Natural killer cell (primary cell): Measurements from ENCODE around the gene FREM3. TPM values are rescaled to one million over a fixed set of nuclear protein-coding genes. Genes with fewer than 3 reads are reported as not detected.

Experiments
- ATAC-seq, 3 donors: fragments of 150-1000 bp in 2 of 3; fragments of 200-7000 bp in 1 of 3; cut with Tn5 transposase; 1 replicate in 1 of 3; 2 replicates in 2 of 3; pipeline ENCODE4 v1.10.0; 2021; ENCODE audit warnings: mild to moderate bottlenecking in 2 of 3, moderate library complexity in 2 of 3
- DNase-seq, 2 donors: peaks; one replicate each; pipeline versions ENCODE4 v3.0.0 to v3.0.0-alpha.2; 2013 to 2021; ENCODE audit warnings: mixed read lengths in 1 of 2
- H3K27ac ChIP-seq: one replicate; pipeline ENCODE4 v1.5.1; 2013; ENCODE audit warnings: mild to moderate bottlenecking, low read length
- H3K27me3 ChIP-seq: one replicate; pipeline ENCODE4 v1.6.1; 2013; ENCODE audit warnings: low read length; ENCODE audit not compliant: control insufficient read depth, insufficient read depth
- H3K36me3 ChIP-seq: one replicate; pipeline ENCODE4 v1.6.1; 2013; ENCODE audit warnings: low read length; ENCODE audit not compliant: control insufficient read depth, insufficient read depth
- H3K4me1 ChIP-seq: one replicate; pipeline ENCODE4 v1.6.1; 2013; ENCODE audit warnings: low read length; ENCODE audit not compliant: control insufficient read depth, insufficient read depth
- H3K4me3 ChIP-seq: one replicate; pipeline ENCODE4 v1.5.1; 2013; ENCODE audit warnings: low read length
- H3K9me3 ChIP-seq: one replicate; pipeline ENCODE4 v1.6.1; 2013; ENCODE audit warnings: low read length; ENCODE audit not compliant: control insufficient read depth, insufficient read depth
- H3K27ac Mint-ChIP-seq, 2 donors: one replicate each; pipeline ENCODE4 v1.8.0; 2022; ENCODE audit warnings: mild to moderate bottlenecking in 2 of 2, mixed read lengths in 2 of 2, moderate library complexity in 1 of 2
- H3K27me3 Mint-ChIP-seq, 2 donors: one replicate each; pipeline ENCODE4 v1.8.0; 2022; ENCODE audit warnings: low read depth in 2 of 2, mixed read lengths in 2 of 2
- H3K36me3 Mint-ChIP-seq: one replicate; pipeline ENCODE4 v1.8.0; 2022; ENCODE audit warnings: mixed read lengths
- H3K4me1 Mint-ChIP-seq, 2 donors: one replicate each; pipeline ENCODE4 v1.8.0; 2022; ENCODE audit warnings: mixed read lengths in 2 of 2
- H3K4me3 Mint-ChIP-seq: one replicate; pipeline ENCODE4 v1.8.0; 2022; ENCODE audit warnings: mild to moderate bottlenecking, moderate library complexity, mixed read lengths
- H3K9me3 Mint-ChIP-seq, 2 donors: one replicate each; pipeline ENCODE4 v1.8.0; 2022; ENCODE audit warnings: mixed read lengths in 2 of 2
- WGBS: methylation state at CpG from one replicate; pipeline ENCODE4 v1.1.7; 2013; ENCODE audit warnings: missing lambda C conversion rate; ENCODE audit not compliant: insufficient coverage; 5-methylcytosine and 5-hydroxymethylcytosine counted together
- intact Hi-C: fragments of 100-400 bp; cut with micrococcal nuclease; formaldehyde crosslinking; loops from one replicate; pipeline ENCODE4 v1.14.2; 2022
- total RNA-seq, 4 donors: library from RNA; stranded (reverse); fragments of 120-200 nt in 1 of 4; gene quantifications; one replicate each; pipeline versions ENCODE4 v1.2.3 to v1.2.4, GENCODE V29; 2013 to 2022
- TF ChIP-seq, protein P1 (sequence below): fragments of 200-600 bp; IDR thresholded peaks from one replicate; pipeline ENCODE4 v1.8.0; 2022; ENCODE audit warnings: antibody characterized with exemption

The FREM3 gene
- total RNA-seq, 3 donors from 2014 or later (not counting 1 experiment from before 2014, with no cell fraction given), result 0.07 TPM; not detected in 2

- no peaks in the 10 kb centered on the region for H3K27me3 ChIP-seq
- H3K4me3 Mint-ChIP-seq, result no peak overlapping the region
- 92% methylated on average over 4 of the region's 4 CpGs for WGBS
- no peak overlapping the region for H3K4me3 ChIP-seq
- no peaks in the 10 kb centered on the region for H3K9me3 ChIP-seq
- no peak overlapping the region for H3K27ac Mint-ChIP-seq
- peaks cover 4 to 7% of the 10 kb centered on the region in 2 donors for H3K9me3 Mint-ChIP-seq
- H3K27ac ChIP-seq, result no peak overlapping the region
- intact Hi-C loops, result no loop called here
- no peaks in the 10 kb centered on the region for H3K27me3 Mint-ChIP-seq
- ATAC-seq (no peak), DNase-seq (no peak)
- TF ChIP-seq, protein P1, sequence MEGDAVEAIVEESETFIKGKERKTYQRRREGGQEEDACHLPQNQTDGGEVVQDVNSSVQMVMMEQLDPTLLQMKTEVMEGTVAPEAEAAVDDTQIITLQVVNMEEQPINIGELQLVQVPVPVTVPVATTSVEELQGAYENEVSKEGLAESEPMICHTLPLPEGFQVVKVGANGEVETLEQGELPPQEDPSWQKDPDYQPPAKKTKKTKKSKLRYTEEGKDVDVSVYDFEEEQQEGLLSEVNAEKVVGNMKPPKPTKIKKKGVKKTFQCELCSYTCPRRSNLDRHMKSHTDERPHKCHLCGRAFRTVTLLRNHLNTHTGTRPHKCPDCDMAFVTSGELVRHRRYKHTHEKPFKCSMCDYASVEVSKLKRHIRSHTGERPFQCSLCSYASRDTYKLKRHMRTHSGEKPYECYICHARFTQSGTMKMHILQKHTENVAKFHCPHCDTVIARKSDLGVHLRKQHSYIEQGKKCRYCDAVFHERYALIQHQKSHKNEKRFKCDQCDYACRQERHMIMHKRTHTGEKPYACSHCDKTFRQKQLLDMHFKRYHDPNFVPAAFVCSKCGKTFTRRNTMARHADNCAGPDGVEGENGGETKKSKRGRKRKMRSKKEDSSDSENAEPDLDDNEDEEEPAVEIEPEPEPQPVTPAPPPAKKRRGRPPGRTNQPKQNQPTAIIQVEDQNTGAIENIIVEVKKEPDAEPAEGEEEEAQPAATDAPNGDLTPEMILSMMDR, result no peak
- no peaks in the 10 kb centered on the region for H3K4me1 ChIP-seq
- no peaks in the 10 kb centered on the region for H3K36me3 ChIP-seq
- H3K4me1 Mint-ChIP-seq, result no peaks in the 10 kb centered on the region
- no peaks in the 10 kb centered on the region for H3K36me3 Mint-ChIP-seq
These were observed 42.1 kb downstream of the FREM3 start for GRCh38 chr4:143658336-143658735.

DNA sequence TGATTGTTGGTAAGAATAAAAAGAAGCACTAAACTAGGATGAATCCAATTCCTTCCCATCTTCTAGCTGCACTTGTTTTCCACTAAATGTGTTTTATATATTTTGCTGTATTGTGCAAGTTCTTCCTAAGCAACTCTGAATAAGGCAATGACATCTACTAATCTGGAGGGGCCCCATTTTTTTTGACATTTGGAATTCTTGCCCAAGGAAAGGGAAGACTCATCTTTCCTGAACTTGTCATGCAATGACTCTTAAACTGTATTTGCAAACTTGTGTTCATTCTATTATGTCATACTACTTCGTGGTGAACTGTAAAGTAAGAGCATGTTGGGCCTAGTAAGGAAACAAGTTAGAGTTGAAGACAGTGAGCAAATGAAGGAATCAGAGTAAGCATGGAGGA is 45.9 kb downstream of the FREM3 start:
- H3K27me3 ChIP-seq, result no peaks in the 10 kb centered on the region
- TF ChIP-seq, protein P1, result no peak
- no peak overlapping the region for H3K4me3 Mint-ChIP-seq
- H3K4me1 Mint-ChIP-seq, result no peaks in the 10 kb centered on the region
- ATAC-seq (no peak), DNase-seq (no peak)
- no peaks in the 10 kb centered on the region for H3K9me3 ChIP-seq
- intact Hi-C loops, result no loop called here
- H3K9me3 Mint-ChIP-seq, result peaks cover 0 to 2% of the 10 kb centered on the region in 2 donors
- H3K27ac ChIP-seq, result no peak overlapping the region
- no peak overlapping the region for H3K4me3 ChIP-seq
- WGBS, result 100% methylated on average over 1 of the region's 1 CpG
- no peaks in the 10 kb centered on the region for H3K36me3 ChIP-seq
- no peaks in the 10 kb centered on the region for H3K4me1 ChIP-seq
- H3K36me3 Mint-ChIP-seq, result no peaks in the 10 kb centered on the region
- no peaks in the 10 kb centered on the region for H3K27me3 Mint-ChIP-seq
- no peak overlapping the region for H3K27ac Mint-ChIP-seq

DNA sequence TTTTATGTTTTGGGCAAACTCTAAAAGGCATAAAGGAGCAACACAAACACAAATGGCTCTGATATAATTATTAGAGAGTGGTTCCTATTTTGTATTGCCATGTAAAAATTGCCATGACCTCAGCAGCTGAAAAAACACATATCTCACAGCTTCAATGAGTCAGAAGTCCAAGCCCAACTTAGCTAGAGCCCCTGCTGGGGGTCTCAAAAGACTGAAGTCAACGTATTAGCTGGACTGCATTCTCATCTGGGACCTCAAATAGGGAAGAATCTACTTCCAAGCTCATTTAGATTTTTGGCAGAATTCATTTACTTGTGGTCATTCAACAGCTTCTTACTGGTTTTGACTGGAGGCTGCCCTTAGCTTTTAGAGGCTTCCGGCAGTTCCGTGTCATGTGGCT is 47.4 kb downstream of the FREM3 start:
- TF ChIP-seq, protein P1, result no peak
- H3K4me3 Mint-ChIP-seq, result no peak overlapping the region
- 91% methylated on average over 3 of the region's 3 CpGs for WGBS
- H3K27ac ChIP-seq, result no peak overlapping the region
- H3K36me3 ChIP-seq, result no peaks in the 10 kb centered on the region
- H3K4me1 Mint-ChIP-seq, result no peaks in the 10 kb centered on the region
- H3K4me1 ChIP-seq, result no peaks in the 10 kb centered on the region
- intact Hi-C loops, result no loop called here
- no peaks in the 10 kb centered on the region for H3K27me3 Mint-ChIP-seq
- H3K9me3 ChIP-seq, result peaks cover under 1% of the 10 kb centered on the region
- DNase-seq (no peak), ATAC-seq (no peak)
- H3K4me3 ChIP-seq, result no peak overlapping the region
- peaks cover 2 to 5% of the 10 kb centered on the region in 2 donors for H3K9me3 Mint-ChIP-seq
- no peaks in the 10 kb centered on the region for H3K27me3 ChIP-seq
- no peaks in the 10 kb centered on the region for H3K36me3 Mint-ChIP-seq
- no peak overlapping the region for H3K27ac Mint-ChIP-seq

GRCh38 chr4:143643399-143643798 is 57.1 kb downstream of the FREM3 start:
- Histone ChIP-seq H3K27me3 (no peaks in the 10 kb centered on the region), H3K4me3 (no peak overlapping the region), H3K36me3 (no peaks in the 10 kb centered on the region), H3K9me3 (peaks cover 5% of the 10 kb centered on the region), H3K4me1 (no peaks in the 10 kb centered on the region), H3K27ac (no peak overlapping the region)
- TF ChIP-seq, protein P1, result no peak
- H3K4me3 Mint-ChIP-seq, result no peak overlapping the region
- DNase-seq (no peak), ATAC-seq (no peak)
- no peaks in the 10 kb centered on the region for H3K27me3 Mint-ChIP-seq
- no peak overlapping the region for H3K27ac Mint-ChIP-seq
- no peaks in the 10 kb centered on the region for H3K4me1 Mint-ChIP-seq
- peaks cover 2 to 14% of the 10 kb centered on the region in 2 donors for H3K9me3 Mint-ChIP-seq
- peaks cover 11% of the 10 kb centered on the region for H3K36me3 Mint-ChIP-seq
- intact Hi-C loops, result no loop called here
